MM.1S (cell line): ENCODE measurements around the gene IFNK.

ENCODE experiments used
- EZH2phosphoT487 ChIP-seq: fragments of 300-600 bp; sonication (generic); IDR thresholded peaks from 2 replicates; pipeline ENCODE4 v1.6.1; 2018; ENCODE audit warnings: antibody characterized with exemption, low read length
- TF ChIP-seq, protein P1 (sequence below): fragments of 300-600 bp; sonication (generic); IDR thresholded peaks from 2 replicates; pipeline ENCODE4 v1.5.1; 2016; ENCODE audit warnings: antibody characterized with exemption, low read length, mixed read lengths

DNA sequence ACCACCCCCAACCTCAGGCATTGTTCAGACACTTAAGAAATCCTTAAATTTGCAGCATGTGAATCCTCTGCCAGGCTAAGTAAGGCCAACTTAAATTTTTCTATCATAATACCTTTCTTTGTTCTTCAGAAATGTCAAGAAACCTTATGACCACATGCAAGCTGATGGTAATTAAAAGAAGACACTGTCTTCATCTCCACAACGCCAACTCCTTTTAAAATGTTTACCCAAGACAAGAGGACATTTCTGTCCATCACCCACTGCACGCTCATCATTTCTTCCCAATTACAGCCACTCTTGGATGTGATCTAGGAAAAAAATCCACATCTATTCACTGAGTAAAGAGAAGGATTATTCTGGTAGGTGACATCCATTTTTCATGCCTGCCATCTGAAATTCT lies 6.1 kb upstream of the IFNK start:
- TF ChIP-seq, protein P1, sequence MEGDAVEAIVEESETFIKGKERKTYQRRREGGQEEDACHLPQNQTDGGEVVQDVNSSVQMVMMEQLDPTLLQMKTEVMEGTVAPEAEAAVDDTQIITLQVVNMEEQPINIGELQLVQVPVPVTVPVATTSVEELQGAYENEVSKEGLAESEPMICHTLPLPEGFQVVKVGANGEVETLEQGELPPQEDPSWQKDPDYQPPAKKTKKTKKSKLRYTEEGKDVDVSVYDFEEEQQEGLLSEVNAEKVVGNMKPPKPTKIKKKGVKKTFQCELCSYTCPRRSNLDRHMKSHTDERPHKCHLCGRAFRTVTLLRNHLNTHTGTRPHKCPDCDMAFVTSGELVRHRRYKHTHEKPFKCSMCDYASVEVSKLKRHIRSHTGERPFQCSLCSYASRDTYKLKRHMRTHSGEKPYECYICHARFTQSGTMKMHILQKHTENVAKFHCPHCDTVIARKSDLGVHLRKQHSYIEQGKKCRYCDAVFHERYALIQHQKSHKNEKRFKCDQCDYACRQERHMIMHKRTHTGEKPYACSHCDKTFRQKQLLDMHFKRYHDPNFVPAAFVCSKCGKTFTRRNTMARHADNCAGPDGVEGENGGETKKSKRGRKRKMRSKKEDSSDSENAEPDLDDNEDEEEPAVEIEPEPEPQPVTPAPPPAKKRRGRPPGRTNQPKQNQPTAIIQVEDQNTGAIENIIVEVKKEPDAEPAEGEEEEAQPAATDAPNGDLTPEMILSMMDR: no peak
- no peak for TF ChIP-seq EZH2phosphoT487
